MM.1S (cell line): ENCODE data around the gene SMAD3.

Experiments used
- DNase-seq: peaks from one replicate; pipeline ENCODE4 v3.0.0-alpha.2; 2015
- H2AFZ ChIP-seq: fragments of 300-600 bp; sonication (generic); 2 replicates; pipeline ENCODE4 v1.6.0; 2016; ENCODE audit warnings: antibody characterized with exemption, low read length
- H3F3A ChIP-seq: fragments of 300-600 bp; sonication (generic); 2 replicates; pipeline ENCODE4 v1.6.1; 2016; ENCODE audit warnings: mild to moderate bottlenecking, antibody characterized with exemption, low read length, moderate library complexity, mixed read lengths; ENCODE audit not compliant: insufficient read depth
- H3K27ac ChIP-seq: fragments of 300-600 bp; sonication (generic); 2 replicates; pipeline ENCODE4 v1.5.1; 2016; ENCODE audit warnings: mild to moderate bottlenecking, low read length
- H3K27me3 ChIP-seq: fragments of 300-600 bp; sonication (generic); replicated peaks from 2 replicates; pipeline ENCODE4 v1.6.0; 2016; ENCODE audit warnings: low read length; ENCODE audit not compliant: insufficient read depth
- H3K36me3 ChIP-seq: fragments of 300-600 bp; sonication (generic); replicated peaks from 2 replicates; pipeline ENCODE4 v1.6.1; 2016; ENCODE audit warnings: mild to moderate bottlenecking, low read length, mixed read lengths; ENCODE audit not compliant: insufficient read depth
- H3K4me1 ChIP-seq: fragments of 300-600 bp; sonication (generic); 2 replicates; pipeline ENCODE4 v1.6.1; 2016; ENCODE audit warnings: low read length, mixed read lengths
- H3K4me2 ChIP-seq: fragments of 300-600 bp; sonication (generic); 2 replicates; pipeline ENCODE4 v1.6.0; 2016; ENCODE audit warnings: low read depth, low read length
- H3K4me3 ChIP-seq: fragments of 300-600 bp; sonication (generic); 2 replicates; pipeline ENCODE4 v1.5.1; 2016; ENCODE audit warnings: low read length, mixed read lengths
- H3K79me2 ChIP-seq: fragments of 300-600 bp; sonication (generic); 2 replicates; pipeline ENCODE4 v1.6.1; 2016; ENCODE audit warnings: mixed run types, low read length, mixed read lengths
- H3K9ac ChIP-seq: fragments of 300-600 bp; sonication (generic); 2 replicates; pipeline ENCODE4 v1.6.1; 2016; ENCODE audit warnings: low read length, mixed read lengths
- H3K9me2 ChIP-seq: fragments of 300-600 bp; sonication (generic); replicated peaks from 2 replicates; pipeline ENCODE4 v1.6.1; 2016; ENCODE audit warnings: mild to moderate bottlenecking, low read length, mixed read lengths; ENCODE audit not compliant: insufficient read depth
- H3K9me3 ChIP-seq: fragments of 300-600 bp; sonication (generic); replicated peaks from 2 replicates; pipeline ENCODE4 v1.6.1; 2016; ENCODE audit warnings: mild to moderate bottlenecking, low read length, mixed read lengths; ENCODE audit not compliant: insufficient read depth
- H4K20me1 ChIP-seq: fragments of 300-600 bp; sonication (generic); 2 replicates; pipeline ENCODE4 v1.6.1; 2016; ENCODE audit warnings: mild to moderate bottlenecking, low read length, moderate library complexity, mixed read lengths; ENCODE audit not compliant: insufficient read depth
- CTCF ChIP-seq: fragments of 300-600 bp; sonication (generic); IDR thresholded peaks from 2 replicates; pipeline ENCODE4 v1.5.1; 2016; ENCODE audit warnings: antibody characterized with exemption, low read length, mixed read lengths
- EZH2 ChIP-seq: fragments of 300-600 bp; sonication (generic); optimal IDR thresholded peaks from 2 replicates; pipeline ENCODE3; 2017; ENCODE audit warnings: low read depth, mild to moderate bottlenecking, antibody characterized with exemption, low read length, mixed read lengths
- EZH2phosphoT487 ChIP-seq: fragments of 300-600 bp; sonication (generic); IDR thresholded peaks from 2 replicates; pipeline ENCODE4 v1.6.1; 2018; ENCODE audit warnings: antibody characterized with exemption, low read length

The SMAD3 gene

DNA sequence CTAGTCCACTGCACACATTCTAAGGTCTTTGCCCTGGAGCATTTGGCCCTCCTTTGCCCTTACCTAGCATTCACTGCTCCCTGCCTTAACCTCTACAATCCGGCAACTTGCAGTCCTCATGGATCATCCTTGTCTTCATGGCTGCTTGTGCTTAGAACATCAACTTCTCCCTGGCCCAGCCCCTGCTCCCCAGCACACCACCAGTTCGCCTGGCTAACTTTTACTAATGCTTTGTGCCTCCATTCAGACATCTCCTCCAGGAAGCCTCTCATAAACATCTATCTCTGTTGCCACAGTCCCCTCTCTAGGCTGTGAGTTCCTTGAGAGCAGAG, 131.9 kb downstream of the SMAD3 start:
- no peak for TF ChIP-seq EZH2
- TF ChIP-seq EZH2phosphoT487 = no peak
- TF ChIP-seq CTCF = no peak

GRCh38 chr15:67198157-67198754, 132.9 kb downstream of the SMAD3 start:
- TF ChIP-seq CTCF (no peak), EZH2 (no peak), EZH2phosphoT487 (no peak)
- no peak for DNase-seq
- Histone ChIP-seq H3K4me2 (no peak overlapping the region), H3K4me1 (no peaks in the 10 kb centered on the region), H3K27ac (no peak overlapping the region), H3F3A (no peaks in the 10 kb centered on the region), H3K9me3 (no peaks in the 10 kb centered on the region), H3K9ac (no peak overlapping the region), H4K20me1 (no peaks in the 10 kb centered on the region), H3K36me3 (no peaks in the 10 kb centered on the region), H2AFZ (no peak overlapping the region), H3K4me3 (no peak overlapping the region), H3K27me3 (no peaks in the 10 kb centered on the region), H3K79me2 (no peaks in the 10 kb centered on the region), H3K9me2 (no peaks in the 10 kb centered on the region)

More for the DNA sequence above, 131.9 kb downstream of the SMAD3 start:
- Histone ChIP-seq H3K4me2 (no peak overlapping the region), H3K9ac (no peak overlapping the region), H3K36me3 (no peaks in the 10 kb centered on the region), H2AFZ (no peak overlapping the region), H4K20me1 (no peaks in the 10 kb centered on the region), H3K27ac (no peak overlapping the region), H3K9me2 (no peaks in the 10 kb centered on the region), H3K9me3 (no peaks in the 10 kb centered on the region), H3K27me3 (no peaks in the 10 kb centered on the region), H3F3A (no peaks in the 10 kb centered on the region), H3K79me2 (no peaks in the 10 kb centered on the region), H3K4me1 (no peaks in the 10 kb centered on the region), H3K4me3 (no peak overlapping the region)
- DNase-seq = no peak

GRCh38 chr15:67199391-67199790, 134.0 kb downstream of the SMAD3 start:
- no peaks in the 10 kb centered on the region for H3F3A ChIP-seq

More at GRCh38 chr15:67199391-67199790, 134.0 kb downstream of the SMAD3 start:
- no peaks in the 10 kb centered on the region for H3K27me3 ChIP-seq
- no peaks in the 10 kb centered on the region for H3K79me2 ChIP-seq
- no peak for DNase-seq
- H3K9me3 ChIP-seq = no peaks in the 10 kb centered on the region
- no peak overlapping the region for H2AFZ ChIP-seq
- H3K36me3 ChIP-seq = 0 out of 2 replicates have a peak, but pooled peaks cover 3% of the 10 kb centered on the region
- no peaks in the 10 kb centered on the region for H3K9me2 ChIP-seq
- H3K27ac ChIP-seq = no peak overlapping the region
- no peak overlapping the region for H3K9ac ChIP-seq
- no peak overlapping the region for H3K4me2 ChIP-seq
- no peak for TF ChIP-seq EZH2
- TF ChIP-seq EZH2phosphoT487 = no peak
- TF ChIP-seq CTCF = no peak
- no peak overlapping the region for H3K4me3 ChIP-seq
- H4K20me1 ChIP-seq = no peaks in the 10 kb centered on the region
- H3K4me1 ChIP-seq = no peaks in the 10 kb centered on the region
